ENCODE results near the gene ACSS2. TPM values are rescaled to one million over a fixed set of nuclear protein-coding genes. Genes with fewer than 3 reads are reported as not detected.
"Not testable (repeated sequence)": the region's sequence is repeated elsewhere in the genome, so short reads cannot be mapped to it uniquely, and the experiment has no call there.

The ACSS2 gene
- total RNA-seq, 2 experiments from 2014 or later = 27.4 to 29.6 TPM

DNA sequence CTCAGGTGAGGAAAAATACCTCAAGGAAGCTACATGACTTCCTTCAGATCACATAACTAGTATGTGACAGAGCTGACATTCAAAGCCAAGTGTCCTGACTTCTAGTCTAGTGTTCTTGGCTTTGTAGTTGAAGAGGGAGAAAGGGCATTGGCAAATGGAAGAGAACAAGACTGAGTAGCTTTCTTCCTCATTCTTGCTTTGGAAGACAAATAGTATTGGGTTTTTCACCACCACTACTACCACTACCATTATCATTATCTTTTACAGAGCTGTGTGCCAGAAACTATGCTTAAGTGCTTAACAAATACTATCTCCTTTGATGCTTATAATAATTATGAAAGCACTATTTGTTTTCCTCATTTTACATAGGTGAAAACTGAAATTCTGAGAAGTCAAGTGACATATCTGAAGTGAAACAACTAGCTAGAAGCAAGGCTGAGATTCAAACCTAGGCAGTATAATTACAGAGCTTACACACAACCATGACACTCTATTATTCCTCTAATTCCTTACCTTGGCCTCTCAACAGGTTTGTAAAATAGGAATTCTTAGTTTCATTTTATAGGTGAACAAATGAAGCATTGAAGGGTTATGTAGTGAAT is 6.8 kb downstream of the ACSS2 start:
- ATAC-seq (ENCODE audit: low read depth) = no peak
- Mint-ChIP-seq H3K36me3 (peaks cover 28% of the 10 kb centered on the region), H3K4me3 (no peak overlapping the region), H3K4me1 (peaks cover 16% of the 10 kb centered on the region), H3K9me3 (no peaks in the 10 kb centered on the region), H3K27me3 (no peaks in the 10 kb centered on the region), H3K27ac (peak overlapping the region; percentile 32)
- DNase-seq = no peak
- POLR2A ChIA-PET = no interaction called here

DNA sequence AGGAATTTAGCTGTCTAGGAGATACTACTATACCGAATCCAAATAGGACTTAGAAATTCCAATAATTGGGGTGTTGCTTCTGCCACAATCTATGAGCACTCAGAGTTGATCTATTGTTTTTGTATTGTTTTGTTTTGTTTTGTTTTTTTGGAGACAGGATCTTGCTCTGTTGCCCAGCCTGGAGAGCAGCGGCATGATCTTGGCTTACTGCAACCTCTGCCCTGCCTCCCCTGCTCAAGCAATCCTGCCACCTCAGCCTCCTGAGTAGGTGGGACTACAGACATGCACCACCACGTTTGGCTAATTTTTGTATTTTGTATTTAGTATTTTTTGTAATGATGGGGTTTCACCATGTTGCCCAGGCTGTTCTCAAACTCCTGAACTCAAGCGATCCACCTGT is 7.4 kb downstream of the ACSS2 start:
- POLR2A ChIA-PET = no interaction called here
- ATAC-seq (ENCODE audit: low read depth) = no peak

DNA sequence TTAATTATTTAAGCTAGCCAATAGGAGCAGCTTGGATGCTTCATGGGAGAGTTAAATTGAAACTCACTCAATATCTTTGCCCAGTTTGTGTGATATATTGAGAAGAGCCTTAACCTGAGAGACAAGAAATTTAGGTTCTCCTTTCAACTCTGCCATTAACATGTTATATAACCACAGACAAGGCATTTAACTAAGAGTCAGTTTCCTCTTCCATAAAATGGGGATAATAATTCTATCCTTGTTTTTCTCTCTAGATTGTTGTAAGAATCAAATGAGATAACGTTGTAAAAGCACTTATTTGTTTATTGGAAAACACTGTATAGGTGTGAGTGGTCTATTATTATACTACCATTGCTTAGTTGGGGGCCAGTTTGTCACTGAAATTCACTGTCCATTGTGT is 7.8 kb downstream of the ACSS2 start:
- H3K27me3 Mint-ChIP-seq = no peaks in the 10 kb centered on the region
- POLR2A ChIA-PET = no interaction called here
- no peak overlapping the region for H3K4me3 Mint-ChIP-seq
- H3K9me3 Mint-ChIP-seq = no peaks in the 10 kb centered on the region
- no peak for ATAC-seq (ENCODE audit: low read depth)
- H3K27ac Mint-ChIP-seq = no peak overlapping the region
- peaks cover 29% of the 10 kb centered on the region for H3K36me3 Mint-ChIP-seq
- DNase-seq = no peak
- H3K4me1 Mint-ChIP-seq = peaks cover 15% of the 10 kb centered on the region

More for the DNA sequence above, 7.4 kb downstream of the ACSS2 start:
- Mint-ChIP-seq H3K36me3 (peaks cover 31% of the 10 kb centered on the region), H3K27ac (no peak overlapping the region), H3K27me3 (no peaks in the 10 kb centered on the region), H3K9me3 (no peaks in the 10 kb centered on the region), H3K4me3 (no peak overlapping the region), H3K4me1 (peaks cover 18% of the 10 kb centered on the region)
- no peak for DNase-seq

DNA sequence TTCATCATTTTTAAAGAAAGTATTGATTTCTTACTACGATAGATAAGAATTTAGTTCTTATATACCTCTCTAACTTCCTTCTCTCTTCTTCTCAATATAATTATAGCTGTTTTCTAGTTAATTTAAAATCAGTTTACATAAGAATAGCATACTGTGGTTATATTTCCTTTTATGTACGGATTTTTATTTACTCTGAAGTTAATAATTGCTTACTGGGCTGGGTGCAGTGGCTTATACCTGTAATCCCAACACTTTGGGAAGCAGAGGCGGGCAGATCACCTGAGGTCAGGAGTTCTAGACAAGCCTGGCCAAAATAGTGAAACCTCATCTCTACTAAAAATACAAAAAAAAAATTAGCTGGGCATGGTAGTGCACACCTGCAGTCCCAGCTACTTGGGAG is 9.7 kb downstream of the ACSS2 start:
- Mint-ChIP-seq H3K4me1 (peaks cover 24% of the 10 kb centered on the region), H3K36me3 (peaks cover 41% of the 10 kb centered on the region), H3K27ac (no peak overlapping the region), H3K4me3 (no peak overlapping the region), H3K9me3 (no peaks in the 10 kb centered on the region), H3K27me3 (no peaks in the 10 kb centered on the region)
- POLR2A ChIA-PET = no interaction called here
- no peak for DNase-seq
- ATAC-seq (ENCODE audit: low read depth) = no peak

DNA sequence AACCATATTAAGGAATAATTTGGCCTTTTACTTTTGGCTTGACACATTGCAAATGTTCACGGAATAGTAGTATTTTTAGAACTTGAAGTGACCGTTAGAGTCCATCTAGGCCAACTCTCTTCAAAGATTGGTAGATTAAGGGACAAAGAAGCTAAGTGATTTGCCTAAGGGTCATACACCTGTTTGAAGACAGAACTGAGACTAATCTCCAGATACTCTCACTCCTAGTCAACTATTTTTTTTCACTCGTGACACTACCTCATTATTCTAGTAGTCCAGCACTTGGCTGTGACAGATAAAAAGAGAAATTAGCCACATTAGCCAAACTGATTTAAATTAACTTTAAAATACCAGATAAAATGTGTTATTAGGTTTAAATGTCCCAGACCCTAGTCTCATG is 10.6 kb downstream of the ACSS2 start:
- DNase-seq = no peak
- peaks cover 32% of the 10 kb centered on the region for H3K4me1 Mint-ChIP-seq
- H3K27ac Mint-ChIP-seq = no peak overlapping the region
- ATAC-seq (ENCODE audit: low read depth) = no peak
- no peaks in the 10 kb centered on the region for H3K27me3 Mint-ChIP-seq
- no peaks in the 10 kb centered on the region for H3K9me3 Mint-ChIP-seq
- no peak overlapping the region for H3K4me3 Mint-ChIP-seq
- H3K36me3 Mint-ChIP-seq = peaks cover 42% of the 10 kb centered on the region
- POLR2A ChIA-PET = no interaction called here

DNA sequence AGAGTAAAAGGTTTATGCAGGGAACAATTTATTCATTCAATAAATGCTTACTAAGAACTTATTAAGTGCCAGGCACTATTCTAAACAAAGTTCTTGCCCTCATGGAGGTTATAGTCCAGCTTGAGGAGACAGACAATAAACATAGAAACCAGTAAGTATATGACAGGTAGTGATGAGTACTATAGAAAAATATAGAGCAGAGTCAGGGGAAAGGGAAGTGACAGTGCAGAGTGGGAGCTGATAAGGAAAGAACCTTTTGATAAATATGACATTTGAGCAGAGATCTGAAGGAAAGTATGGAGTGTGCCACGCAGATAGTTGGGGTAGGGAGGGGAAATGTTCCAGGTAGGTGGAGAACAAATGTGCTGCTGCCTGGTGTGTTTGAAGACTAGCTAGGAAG is 12.1 kb downstream of the ACSS2 start:
- no peak for DNase-seq
- POLR2A ChIA-PET = interaction anchor here (0.5 to 0.8 kb wide), 4 partner anchors 13 to 256 kb away, joined by 3 to 4 read pairs (median 4); no protein-coding TSS in a partner anchor
- Mint-ChIP-seq H3K4me3 (no peak overlapping the region), H3K4me1 (peaks cover 34% of the 10 kb centered on the region), H3K36me3 (peaks cover 29% of the 10 kb centered on the region), H3K27ac (no peak overlapping the region), H3K27me3 (no peaks in the 10 kb centered on the region), H3K9me3 (no peaks in the 10 kb centered on the region)
- ATAC-seq (ENCODE audit: low read depth) = no peak

DNA sequence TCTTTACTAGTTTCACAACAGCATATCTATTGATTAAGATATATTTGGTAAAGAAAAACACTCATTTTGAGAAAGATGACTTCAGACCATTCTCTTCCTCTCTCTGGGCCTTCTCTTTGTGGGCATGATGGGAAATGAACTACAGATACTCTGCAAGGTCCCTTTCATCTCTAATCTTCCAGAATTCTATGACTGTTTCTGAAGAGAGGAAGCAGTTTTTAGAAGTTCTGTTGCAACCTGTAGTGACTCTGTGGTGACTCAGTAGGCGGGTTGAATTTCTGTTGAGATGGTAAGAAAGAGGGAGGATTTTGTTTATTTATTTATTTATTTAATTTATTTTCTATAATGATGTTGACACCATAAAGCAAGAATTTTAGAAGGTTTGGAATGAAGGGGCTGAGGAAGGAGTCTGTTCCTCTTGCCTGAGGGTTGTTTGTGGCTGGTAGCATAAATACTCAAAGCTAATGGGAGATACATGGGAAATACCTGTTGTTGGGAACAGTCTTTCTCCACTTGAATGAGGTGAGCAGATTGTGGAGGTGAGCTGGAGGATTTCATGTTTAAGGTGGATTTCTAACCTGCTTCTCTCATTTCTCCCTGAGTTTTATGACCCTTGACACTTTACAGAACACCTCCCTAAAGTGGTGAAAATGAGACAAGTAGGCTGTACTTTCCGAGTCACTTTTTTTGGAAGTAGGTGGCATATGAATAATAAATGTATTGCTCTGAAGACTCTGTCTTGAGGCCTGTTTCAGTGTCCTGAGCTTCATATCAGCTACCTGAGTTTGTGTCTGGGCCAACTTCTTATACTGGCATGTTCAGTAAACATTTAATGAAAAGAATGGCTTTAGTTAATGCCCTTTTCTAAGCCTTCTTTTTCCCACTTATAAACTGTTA is 15.0 kb downstream of the ACSS2 start:
- peak; percentile 91 for ATAC-seq (ENCODE audit: low read depth)

DNA sequence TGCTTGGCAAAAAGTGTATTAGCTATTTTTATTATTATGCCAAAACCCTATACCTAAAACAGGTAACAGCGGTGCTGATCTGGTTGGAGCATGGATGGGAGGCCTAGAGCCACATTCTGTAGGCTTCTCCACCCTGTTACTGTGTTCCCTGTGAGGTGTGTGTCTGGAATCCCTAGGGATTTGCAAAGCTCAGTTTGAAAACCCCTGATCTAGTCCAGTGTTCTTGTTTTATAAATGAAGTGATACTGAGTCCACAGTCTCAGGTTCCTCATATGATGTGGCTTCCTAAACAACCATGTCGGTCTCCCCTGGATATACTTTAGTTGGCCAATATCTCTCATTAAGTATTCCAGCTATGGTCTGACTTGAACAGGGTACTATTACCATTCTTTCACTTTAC is 16.3 kb downstream of the ACSS2 start:
- POLR2A ChIA-PET = interaction anchor here (1.0 kb wide), 1 partner anchor 14 kb away, joined by 4 read pairs; no protein-coding TSS in a partner anchor
- H3K36me3 Mint-ChIP-seq = peaks cover 21% of the 10 kb centered on the region
- no peaks in the 10 kb centered on the region for H3K27me3 Mint-ChIP-seq
- ATAC-seq (ENCODE audit: low read depth) = no peak
- H3K9me3 Mint-ChIP-seq = no peaks in the 10 kb centered on the region
- no peak for DNase-seq
- peaks cover 36% of the 10 kb centered on the region for H3K4me1 Mint-ChIP-seq
- H3K27ac Mint-ChIP-seq = peak overlapping the region; percentile 57
- no peak overlapping the region for H3K4me3 Mint-ChIP-seq

More for the DNA sequence above, 15.0 kb downstream of the ACSS2 start:
- Mint-ChIP-seq H3K9me3 (no peaks in the 10 kb centered on the region), H3K27ac (peak overlapping the region; percentile 78), H3K36me3 (peaks cover 22% of the 10 kb centered on the region), H3K4me1 (peaks cover 36% of the 10 kb centered on the region), H3K4me3 (peak overlapping the region; percentile 25), H3K27me3 (no peaks in the 10 kb centered on the region)
- POLR2A ChIA-PET = interaction anchor here (0.6 to 1.1 kb wide), 2 partner anchors 13 to 15 kb away, joined by 3 to 4 read pairs; partner anchors contain the start of gene ACSS2
- no peak for DNase-seq

DNA sequence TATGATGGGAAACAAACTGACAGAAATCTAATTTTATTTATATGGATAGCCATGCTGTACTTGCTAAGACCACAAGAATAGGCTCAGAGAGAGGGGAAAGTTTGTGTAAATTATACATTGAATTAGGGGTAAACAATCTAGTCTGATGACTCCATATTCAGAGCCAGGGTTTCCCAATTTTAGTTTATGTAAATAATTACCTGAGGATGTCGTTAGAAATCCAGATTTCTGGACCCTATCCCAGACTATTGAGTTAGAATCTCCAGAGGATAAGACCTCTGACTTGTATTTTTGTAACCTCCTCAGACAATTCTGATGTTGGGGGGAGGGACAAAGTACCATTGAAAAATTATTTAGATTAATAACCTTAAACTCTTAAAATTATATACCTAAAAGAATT is 18.3 kb downstream of the ACSS2 start:
- Mint-ChIP-seq H3K36me3 (peaks cover 14% of the 10 kb centered on the region), H3K27me3 (no peaks in the 10 kb centered on the region), H3K27ac (no peak overlapping the region), H3K9me3 (peaks cover under 1% of the 10 kb centered on the region), H3K4me3 (no peak overlapping the region), H3K4me1 (peaks cover 36% of the 10 kb centered on the region)
- POLR2A ChIA-PET = no interaction called here
- DNase-seq (no peak), ATAC-seq (ENCODE audit: low read depth) (no peak)

DNA sequence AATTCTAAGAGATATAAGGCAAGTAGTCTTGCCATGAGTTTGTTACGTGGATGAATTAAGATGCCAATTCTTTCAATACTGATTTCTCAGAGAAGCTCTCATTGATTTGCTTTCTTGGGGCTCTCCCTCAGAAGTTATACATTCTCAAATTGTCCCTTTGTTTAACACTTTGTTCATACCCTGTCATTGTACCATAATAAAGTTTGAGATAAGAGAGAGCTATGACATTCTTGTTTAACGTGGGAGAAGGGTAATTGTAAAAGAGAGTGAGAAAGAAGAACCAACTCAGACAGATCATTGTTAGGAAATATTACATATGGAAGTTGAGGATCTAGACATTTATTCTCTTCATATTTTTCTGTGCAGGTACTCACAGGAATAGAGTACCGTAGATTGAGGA is 19.1 kb downstream of the ACSS2 start:
- H3K9me3 Mint-ChIP-seq = peaks cover 2% of the 10 kb centered on the region
- no peak overlapping the region for H3K4me3 Mint-ChIP-seq
- DNase-seq (no peak), ATAC-seq (ENCODE audit: low read depth) (no peak)
- peaks cover 32% of the 10 kb centered on the region for H3K4me1 Mint-ChIP-seq
- H3K36me3 Mint-ChIP-seq = peaks cover 11% of the 10 kb centered on the region
- H3K27ac Mint-ChIP-seq = no peak overlapping the region
- H3K27me3 Mint-ChIP-seq = no peaks in the 10 kb centered on the region
- POLR2A ChIA-PET = no interaction called here

DNA sequence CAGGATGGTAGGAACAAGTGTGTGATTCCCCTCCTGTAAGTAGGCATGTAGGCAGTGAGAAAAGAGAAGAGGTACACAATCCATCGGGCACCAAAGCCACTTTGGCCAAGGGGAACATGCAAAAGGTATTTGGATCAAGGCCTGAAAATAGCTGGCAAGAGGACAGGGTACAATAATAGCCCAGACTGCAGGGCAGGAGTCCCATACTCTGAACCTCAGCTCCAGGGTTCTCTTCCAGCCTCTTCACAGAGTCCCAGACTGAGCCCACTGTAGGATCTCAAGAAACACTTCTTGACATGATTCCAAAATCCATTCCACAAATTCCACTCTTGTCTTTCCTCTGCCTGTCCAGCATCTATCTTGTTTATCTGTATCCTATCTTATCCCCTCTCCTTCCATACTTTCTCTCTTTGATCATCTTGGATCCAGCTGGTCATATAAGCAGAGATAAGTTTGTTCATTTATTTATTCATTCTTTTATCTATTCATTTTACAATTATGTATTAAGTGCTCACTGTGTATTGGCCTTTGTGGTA is 19.7 kb downstream of the ACSS2 start:
- POLR2A ChIA-PET = no interaction called here
- ATAC-seq (ENCODE audit: low read depth) (no peak), DNase-seq (no peak)
- H3K27ac Mint-ChIP-seq = no peak overlapping the region
- peaks cover 26% of the 10 kb centered on the region for H3K4me1 Mint-ChIP-seq
- H3K9me3 Mint-ChIP-seq = peaks cover 2% of the 10 kb centered on the region
- H3K27me3 Mint-ChIP-seq = no peaks in the 10 kb centered on the region
- H3K4me3 Mint-ChIP-seq = no peak overlapping the region
- peaks cover 9% of the 10 kb centered on the region for H3K36me3 Mint-ChIP-seq

DNA sequence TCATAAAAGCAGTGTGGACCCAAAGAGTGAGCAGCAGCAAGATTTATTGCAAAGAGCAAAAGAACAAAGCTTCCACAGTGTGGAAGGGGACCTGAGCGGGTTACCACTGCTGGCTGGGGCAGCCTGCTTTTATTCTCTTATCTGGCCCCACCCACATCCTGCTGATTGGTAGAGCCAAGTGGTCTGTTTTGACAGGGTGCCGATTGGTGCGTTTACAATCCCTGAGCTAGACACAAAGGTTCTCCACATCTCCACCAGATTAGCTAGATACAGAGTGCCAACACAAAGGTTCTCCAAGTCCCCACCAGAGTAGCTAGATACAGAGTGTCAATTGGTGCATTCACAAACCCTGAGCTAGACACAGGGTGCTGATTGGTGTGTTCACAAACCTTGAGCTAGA is 21.7 kb downstream of the ACSS2 start:
- POLR2A ChIA-PET; H3K27me3 Mint-ChIP-seq; ATAC-seq (ENCODE audit: low read depth); H3K4me1 Mint-ChIP-seq; H3K9me3 Mint-ChIP-seq; H3K4me3 Mint-ChIP-seq; DNase-seq; H3K27ac Mint-ChIP-seq: not testable (repeated sequence)
- H3K36me3 Mint-ChIP-seq = peaks cover 13% of the 10 kb centered on the region

DNA sequence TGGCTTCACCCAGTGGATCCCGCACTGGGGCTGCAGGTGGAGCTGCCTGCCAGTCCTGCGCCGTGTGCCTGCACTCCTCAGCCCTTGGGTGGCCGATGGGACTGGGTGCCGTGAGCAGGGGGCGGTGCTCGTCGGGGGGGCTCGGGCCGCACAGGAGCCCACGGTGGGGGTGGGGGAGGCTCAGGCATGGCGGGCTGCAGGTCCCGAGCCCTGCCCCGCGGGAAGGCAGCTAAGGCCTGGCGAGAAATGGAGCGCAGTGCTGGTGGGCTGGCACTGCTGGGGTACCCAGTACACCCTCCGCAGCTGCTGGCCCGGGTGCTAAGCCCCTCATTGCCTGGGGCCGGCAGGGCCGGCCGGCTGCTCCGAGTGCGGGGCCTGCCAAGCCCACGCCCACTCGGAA is 22.3 kb downstream of the ACSS2 start:
- DNase-seq; H3K9me3 Mint-ChIP-seq; ATAC-seq (ENCODE audit: low read depth); H3K4me1 Mint-ChIP-seq; H3K4me3 Mint-ChIP-seq; POLR2A ChIA-PET; H3K27me3 Mint-ChIP-seq; H3K27ac Mint-ChIP-seq: not testable (repeated sequence)
- peaks cover 17% of the 10 kb centered on the region for H3K36me3 Mint-ChIP-seq

All from activated naive CD8-positive, alpha-beta T cell treated with anti-CD3 and anti-CD28 coated beads, Interleukin-2, amount 10 ng/mL, durations not matched to agents 7 days and 5 days (primary cell).